ENCODE measurements around the gene FBXW10.
"Not testable (repeated sequence)": the region's sequence is repeated elsewhere in the genome, so short reads cannot be mapped to it uniquely, and the experiment has no call there.

The FBXW10 gene

DNA sequence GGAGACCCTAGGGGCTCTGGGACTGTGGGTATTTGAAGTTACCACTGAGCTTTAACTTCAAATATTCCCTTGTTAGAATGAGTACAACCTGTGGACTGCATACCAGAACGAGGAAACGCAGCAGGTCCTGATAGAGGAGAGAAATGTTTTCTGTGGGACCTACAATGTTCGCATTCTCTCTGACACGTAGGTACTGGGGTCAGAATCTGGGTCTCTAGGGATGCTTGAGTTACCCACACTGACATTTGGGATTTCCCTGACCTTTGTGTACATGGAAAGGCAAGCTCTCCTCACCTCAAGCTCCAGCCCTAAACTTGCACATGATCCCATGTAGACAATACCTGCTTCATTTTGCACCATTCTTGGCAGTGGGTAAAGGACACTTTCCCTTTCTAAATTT is 12.1 kb downstream of the FBXW10 start:
- DNase-seq: not testable (repeated sequence)

DNA sequence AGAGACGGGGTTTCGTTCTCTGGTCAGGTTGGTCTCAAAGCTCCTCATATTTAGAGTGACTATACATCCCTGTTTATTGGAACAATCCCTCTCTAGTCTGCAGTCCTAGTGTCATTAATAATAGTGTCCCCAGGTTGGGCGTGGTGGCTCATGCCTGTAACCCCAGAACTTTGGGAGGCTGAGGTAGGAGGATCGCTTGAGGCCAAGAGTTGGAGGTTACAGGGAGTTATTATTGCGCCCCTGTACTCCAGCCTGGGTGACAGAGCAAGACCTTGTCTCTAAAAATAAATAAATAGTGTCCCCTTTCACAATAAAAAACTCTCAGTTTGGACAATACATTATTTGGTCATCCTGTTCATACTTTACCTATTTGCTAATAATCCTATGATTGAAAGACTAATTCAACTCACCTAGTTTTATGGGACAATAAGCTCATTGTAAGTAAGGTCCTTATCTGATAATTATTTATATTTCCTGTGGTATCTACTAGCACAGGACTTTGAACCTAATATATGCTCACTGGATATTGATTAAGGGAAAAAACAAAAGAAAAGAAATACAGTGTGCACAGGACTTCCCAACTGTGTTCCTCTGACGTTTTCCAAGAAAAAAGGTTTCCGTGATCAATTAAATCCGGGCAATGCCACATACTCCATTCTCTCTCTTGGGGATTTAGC is 13.7 kb downstream of the FBXW10 start:
- DNase-seq: not testable (repeated sequence)

DNA sequence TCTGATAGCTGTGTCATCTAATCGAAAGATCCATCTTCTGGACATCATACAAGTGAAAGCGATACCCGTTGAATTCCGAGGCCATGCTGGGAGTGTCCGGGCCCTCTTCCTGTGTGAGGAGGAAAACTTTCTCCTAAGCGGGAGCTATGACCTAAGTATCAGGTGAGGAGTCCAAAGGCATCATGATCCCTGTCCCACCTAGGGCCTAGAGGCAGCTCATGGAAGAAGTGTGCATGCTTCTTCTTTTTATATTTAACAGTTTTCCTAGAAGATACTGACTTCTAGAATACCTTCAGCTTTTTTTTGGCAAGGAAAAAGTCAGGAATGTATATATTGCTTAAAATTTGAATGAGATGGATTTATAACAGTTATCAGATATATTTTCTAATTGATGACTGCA is 14.5 kb downstream of the FBXW10 start:
- not testable (repeated sequence) for DNase-seq

DNA sequence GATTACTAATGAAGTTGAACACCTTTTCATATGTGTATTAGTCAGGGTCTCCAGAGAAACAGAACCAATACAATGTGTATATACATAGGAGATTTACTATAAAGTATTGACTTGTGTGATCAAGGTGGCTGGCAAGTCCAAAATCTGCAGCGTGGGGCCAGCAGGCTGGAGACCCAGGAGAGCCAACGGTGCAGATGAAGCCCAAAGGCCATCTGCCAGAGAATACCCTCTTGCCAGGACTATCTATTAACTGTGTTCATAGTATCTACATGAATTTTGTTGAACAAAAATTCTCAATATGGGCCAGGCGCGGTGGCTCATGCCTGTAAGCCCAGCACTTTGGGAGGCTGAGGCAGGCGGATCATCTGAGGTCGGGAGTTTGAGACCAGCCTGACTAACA is 16.4 kb downstream of the FBXW10 start:
- not testable (repeated sequence) for DNase-seq

DNA sequence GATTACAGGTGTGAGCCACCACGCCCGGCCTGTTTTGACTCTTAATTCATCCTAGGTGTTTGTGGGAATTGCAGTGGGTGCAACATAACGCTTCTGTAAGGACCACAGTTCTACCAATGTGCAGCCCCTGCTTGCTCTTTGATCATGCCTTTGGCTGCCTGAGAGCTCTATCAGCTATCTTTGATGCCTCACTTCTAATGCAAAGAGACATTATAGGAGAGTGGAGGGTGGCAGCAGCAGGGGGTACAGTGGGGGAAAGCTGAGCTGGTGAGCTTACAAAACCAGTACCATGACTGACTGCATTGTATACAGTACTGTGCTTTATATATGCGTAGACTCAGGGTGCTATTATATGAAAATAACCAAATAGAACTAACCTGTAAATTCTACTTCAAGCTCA is 26.7 kb downstream of the FBXW10 start:
- not testable (repeated sequence) for DNase-seq

DNA sequence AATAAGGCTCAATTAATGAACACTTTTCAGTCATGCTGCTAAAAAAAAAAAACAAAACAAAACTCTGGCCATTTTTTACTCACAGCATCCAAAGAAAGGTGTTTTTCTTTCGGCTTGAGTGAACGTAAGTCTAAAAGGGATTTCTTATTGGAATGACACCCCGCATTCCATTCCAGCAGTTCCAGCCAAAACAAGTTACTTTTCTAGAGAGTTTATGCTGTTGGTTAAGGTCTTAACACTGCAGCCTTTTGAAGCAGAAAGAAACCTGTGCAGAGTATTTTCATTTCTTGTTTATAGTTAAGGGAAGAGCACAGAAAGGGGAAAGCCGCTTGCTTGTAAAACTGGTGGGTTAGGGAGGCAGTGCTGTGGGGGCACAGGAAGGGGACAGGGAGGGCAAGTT is 27.2 kb downstream of the FBXW10 start:
- DNase-seq: not testable (repeated sequence)

DNA sequence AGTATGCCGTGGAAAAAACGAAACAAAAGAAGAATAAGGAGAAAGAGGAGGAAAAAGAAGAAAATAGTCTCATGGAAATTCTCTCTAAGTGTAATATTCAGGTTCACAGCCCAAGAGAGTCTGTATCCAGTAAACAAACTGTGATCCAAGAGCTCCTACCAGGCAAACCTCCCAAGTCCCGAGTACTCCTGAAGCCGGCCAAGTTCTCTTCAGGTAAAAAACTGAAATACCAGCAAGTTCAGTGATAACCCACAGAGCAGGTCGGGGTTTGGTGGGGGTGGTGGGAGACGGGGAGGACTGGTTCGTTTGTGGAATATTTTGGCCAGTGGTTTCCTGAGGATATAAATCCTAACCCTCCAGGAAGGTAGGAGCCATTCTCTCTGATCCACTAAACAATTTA is 28.6 kb downstream of the FBXW10 start:
- DNase-seq: no peak

DNA sequence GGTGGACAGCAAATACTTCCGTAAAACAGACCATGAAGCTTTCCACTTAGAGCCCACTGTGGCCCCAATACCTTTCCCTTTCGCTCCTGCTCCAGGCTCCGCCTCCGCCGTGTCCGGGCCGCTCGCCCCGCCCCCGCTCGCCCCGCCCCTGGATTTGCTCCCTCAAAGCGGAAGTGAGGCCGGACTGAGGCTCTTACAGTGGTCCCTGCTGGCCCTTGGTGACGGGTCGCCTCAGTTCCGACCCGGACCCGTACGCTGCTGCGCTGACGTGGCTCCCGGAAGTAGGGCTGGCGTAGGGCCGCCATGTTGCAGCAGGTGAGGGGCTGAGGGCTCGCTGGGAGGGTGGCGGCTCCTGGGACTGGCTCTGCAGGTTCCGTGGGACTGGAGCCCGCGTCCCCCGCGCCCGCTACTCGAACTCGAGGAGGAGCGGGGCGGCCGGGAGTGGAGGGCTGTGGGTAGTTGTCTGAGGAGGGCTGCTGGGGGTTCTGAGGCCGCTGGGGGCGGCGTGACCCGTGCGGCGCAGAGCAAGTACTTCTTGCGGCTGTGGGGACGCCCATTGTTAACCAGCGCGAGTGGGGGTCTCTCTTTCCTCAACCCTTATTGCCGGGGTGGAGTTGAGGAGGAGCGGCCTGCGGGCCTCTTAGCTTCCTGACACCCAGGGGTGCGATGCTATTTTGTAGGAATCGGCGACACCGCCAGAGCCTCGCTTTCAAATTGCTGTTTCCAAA is 37.3 kb downstream of the FBXW10 start, which contains the start of gene TVP23B:
Gene TVP23B (plus strand): TSS at position 193 of the 728 bp plus-strand sequence. CDS start 111 bp downstream, at position 304.
- DNase-seq: peak; percentile 83 to 94 (median 84)

DNA sequence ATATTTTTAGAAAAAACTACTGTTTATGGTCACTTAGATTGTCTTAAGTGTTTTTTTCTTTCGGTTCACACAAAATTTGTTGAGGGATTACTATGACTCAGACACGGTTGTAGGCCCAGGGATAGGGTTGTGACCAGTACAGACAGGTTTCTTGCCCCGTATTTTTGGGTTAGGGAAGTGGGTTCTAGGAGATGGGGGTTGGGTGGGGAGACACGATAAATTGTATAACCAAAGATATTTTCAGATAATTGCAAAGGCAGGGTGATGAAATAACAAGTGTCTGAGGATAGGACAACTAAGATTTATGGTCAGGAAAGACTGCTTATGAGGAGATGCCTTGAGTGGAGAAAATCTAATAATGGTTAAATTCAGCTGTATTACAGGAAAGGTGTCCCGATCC is 38.0 kb downstream of the FBXW10 start:
- DNase-seq: not testable (repeated sequence)

DNA sequence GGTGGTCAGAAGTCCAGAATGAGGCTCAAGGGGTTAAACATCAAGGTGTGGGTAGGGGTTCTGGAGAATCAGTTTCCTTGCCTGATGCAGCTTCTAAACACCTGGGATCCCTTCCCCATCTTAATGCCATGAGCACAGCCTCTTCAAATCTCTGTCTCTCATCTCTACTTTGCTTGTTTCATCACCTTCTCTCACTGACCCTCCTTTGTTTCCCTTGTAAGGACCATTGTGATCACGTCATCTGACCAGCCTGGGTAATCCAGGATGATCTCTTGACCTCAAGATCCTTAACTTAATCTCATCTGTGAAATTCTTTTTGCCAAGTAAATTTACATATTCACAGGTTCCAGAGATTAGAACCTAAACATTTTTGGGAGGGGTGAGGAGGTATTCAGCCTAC is 42.1 kb downstream of the FBXW10 start:
- not testable (repeated sequence) for DNase-seq

DNA sequence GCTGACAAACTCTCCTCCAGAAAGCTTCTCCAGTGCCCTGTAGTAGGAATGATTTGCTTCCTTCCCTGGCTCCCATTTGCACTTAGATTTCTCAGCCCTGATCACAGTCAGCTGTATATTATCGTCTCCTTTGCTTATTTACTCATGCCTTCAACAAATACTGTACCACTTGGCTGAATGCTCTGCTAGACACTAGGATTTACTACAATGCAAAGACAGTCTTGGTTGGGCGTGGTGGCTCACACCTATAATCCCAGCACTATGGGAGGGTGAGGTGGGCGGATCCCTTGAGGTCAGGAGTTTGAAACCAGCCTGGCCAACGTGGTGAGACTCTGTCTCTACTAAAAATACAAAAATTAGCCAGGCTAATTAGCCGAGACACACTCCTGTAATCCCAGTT is 43.0 kb downstream of the FBXW10 start:
- DNase-seq: not testable (repeated sequence)

DNA sequence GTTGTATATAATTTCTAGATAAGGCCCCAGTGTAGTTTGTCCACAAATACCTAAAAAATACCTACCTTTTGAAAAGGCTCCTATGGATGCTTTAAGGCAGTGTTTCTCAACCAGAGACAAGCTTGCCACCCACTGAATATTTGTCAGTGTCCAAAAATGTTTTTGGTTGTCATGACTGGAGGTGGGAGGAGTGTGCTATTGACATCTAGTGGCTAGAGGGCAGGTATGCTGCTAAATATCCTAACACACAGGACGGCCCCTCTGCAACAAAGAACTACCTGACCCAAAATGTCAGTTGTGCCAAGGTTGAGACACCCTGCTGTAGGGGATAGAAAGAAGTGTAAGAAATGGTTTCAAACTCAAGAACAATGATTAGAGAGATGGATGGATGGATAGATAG is 47.5 kb downstream of the FBXW10 start:
- not testable (repeated sequence) for DNase-seq

DNA sequence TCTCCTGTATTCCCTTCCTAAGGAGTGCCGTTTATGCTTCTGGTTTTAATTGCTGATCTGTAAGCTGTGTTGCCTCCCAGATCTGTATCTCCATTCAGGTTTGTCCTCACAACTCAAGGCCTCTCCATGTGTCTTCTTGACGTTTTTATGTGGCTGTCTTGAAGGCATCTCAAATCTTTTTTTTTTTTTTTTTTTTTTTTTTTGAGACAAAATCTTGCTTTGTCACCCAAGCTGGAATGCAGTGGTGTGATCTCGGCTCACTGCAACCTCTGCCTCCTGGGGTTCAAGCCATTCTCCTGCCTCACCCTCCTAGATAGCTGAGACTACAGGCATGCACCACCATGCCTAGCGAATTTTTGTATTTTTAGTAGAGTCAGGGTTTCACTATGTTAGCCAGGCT is 51.0 kb downstream of the FBXW10 start:
- not testable (repeated sequence) for DNase-seq

DNA sequence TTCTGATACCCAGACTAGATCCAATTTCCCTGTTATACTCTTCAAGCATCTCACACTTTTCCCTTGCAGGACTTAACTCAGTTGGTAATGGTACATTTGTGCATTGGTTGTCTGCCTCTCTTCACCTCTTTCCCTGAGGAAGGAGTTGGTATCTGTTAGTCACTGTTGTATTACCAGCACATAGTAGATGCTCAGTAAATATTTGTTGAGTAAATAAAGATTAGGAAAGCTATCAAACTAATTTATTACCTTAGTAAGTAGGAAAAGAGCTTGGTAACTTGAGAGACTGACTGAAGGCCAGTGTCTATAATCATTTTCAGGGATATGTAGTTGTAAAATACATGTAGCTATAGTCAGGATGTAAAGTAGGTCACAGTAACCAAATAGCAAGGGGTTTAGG is 53.0 kb downstream of the FBXW10 start:
- not testable (repeated sequence) for DNase-seq

DNA sequence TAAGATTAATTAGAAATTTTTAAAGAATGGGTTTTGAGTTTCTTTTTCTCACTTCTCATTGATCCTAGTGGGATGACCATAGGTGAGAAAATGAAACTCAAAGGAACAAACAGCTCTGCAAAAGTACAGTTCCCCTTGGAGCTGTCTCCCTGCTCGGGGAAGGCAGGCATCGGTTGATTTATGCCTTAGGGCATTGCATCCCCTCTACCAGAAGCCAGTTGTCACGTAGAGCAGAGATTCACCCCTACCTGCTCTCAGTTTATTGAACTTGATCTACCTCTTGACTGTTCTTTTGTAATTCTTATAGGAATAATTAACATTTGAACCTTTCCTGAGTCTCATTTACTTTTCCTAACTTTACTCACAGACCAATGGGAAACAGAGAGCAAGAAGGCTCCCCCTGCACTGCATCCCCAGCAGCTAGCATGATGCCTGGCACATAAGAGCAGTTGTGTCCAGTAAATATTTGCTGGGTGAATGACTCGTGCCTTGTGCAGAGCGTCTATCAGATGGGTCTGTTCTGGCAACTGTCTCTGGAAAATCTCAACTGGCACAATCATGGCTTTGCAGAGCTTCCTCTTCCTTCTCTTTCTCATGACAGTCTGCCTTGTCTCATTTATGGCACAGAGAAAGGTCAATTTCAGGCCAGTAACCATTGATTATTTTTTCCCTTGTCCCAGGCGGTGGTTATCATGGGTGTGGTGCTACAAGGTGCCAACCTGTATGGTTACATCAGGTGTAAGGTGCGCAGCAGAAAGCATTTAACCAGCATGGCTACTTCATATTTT is 59.8 kb downstream of the FBXW10 start:
- not testable (repeated sequence) for DNase-seq

DNA sequence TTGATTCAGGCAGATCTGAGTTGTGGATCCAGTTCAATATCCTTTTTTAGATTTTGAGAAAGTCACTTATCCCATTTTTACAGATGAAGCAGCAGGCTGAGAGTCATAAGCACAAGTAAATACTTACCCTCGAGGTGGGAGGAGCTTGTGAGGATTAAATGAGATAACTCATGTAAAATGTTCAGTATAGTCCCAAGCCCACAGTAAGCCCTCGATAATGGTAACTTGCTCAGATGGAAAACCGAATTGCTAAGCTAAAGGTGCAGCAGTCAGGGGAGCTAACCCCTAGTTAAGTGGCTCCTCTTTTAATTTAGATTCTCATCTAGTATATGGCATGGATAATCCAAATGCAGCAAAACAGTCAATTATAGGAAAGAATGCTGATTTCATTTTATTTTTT is 72.1 kb downstream of the FBXW10 start:
- DNase-seq: not testable (repeated sequence)

DNA sequence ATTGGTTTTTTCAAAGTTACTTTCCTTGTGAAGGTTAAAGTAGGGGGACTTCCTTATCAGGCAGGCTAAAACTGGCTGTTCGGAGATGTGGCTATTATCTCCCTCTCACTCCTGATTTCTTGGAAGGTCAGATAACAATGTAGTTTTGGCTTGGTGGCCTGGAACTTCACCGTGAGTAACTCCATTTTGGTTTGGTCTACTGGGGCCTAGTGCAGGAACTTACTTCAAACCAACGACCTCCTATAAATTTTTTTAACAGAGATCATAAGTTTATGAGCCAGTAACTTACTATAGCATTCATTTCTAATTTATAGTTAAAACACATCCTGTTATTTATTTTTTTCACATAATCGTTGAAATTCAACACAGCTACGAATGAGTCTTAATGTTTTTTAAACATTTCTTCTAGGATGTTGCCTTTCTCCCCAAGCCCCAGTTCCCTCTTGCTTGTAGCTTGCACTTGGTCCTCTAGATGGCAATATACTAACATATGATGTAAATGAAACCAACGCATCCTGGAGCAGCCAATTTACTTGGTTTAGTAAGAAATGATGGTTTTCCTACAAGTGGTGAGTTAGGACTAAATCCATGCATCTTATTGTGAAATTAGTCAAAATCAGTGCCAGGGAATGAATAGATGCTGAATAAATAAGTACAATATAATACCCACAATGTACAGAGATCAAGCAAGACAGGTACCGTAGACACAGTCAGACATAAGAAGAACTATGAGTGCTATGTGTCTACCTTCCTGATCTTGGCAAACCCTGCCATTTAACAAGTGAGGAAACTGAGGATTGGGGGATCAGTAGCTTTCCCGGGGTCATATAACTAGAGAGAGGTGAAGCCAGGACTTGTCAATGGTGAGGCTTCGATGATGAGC is 72.9 kb downstream of the FBXW10 start:
- DNase-seq: peak; percentile 17 to 63 (median 23)

DNA sequence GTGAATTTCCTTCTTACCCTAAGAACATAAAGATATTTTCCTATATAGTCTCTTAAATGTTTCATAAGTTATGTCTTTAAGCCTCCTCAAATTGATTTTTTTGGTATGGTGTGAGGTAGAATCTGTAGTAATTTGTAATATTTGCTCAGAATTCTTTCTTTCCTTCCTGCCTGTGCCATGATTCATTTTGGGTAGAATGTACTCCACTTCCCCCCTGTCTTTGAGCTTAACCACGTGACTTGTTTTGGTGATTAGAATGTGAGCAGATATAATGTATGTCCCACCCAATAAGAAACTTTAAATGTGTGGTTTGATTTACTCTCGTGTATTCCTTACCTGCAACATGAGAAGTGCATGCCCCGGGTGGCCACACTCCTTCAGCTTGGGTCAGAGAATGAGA is 77.6 kb downstream of the FBXW10 start:
- not testable (repeated sequence) for DNase-seq

DNA sequence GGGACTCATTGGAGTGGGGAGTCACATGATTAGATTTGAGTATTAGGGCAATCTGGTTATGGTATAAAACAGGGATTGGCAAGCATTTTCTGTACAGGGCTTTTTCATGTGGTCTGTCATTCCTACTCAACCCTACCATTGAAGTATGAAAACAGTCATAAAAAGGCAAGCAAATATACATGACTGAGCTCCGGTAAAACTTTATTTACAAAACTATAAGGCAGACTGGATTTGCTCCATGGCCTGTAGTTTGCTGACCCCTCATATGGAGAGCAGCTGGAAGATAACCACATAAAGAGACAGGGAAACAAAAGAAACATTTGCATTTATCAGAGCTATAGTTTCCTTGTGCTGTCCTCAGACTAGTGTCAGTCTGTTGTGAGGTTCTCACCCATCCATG is 83.8 kb downstream of the FBXW10 start:
- DNase-seq: not testable (repeated sequence)

All from NCI-H1417 (cell line).